Panc1 (cell line): Measurements from ENCODE around the gene OR6B1.

Experiments
- CTCF ChIP-seq: fragments of 450-650 bp; IDR thresholded peaks from 2 replicates; pipeline ENCODE4 v1.5.1; 2017; ENCODE audit warnings: mild to moderate bottlenecking
- POLR2AphosphoS5 ChIP-seq: IDR thresholded peaks from 2 replicates; pipeline ENCODE4 v1.6.1; 2012; ENCODE audit warnings: mild to moderate bottlenecking, low read depth, low read length, moderate library complexity
- REST ChIP-seq, 2 experiments: IDR thresholded peaks; 2 replicates each; pipeline ENCODE4 v1.6.1; 2011 to 2012; ENCODE audit warnings: low read depth in 2 of 2, control low read depth in 1 of 2, low read length in 1 of 2, mild to moderate bottlenecking in 1 of 2, moderate library complexity in 1 of 2; ENCODE audit not compliant: insufficient read depth in 1 of 2

GRCh38 chr7:143979359-143979758 lies 20.8 kb upstream of the OR6B1 start:
- TF ChIP-seq POLR2AphosphoS5: no peak
- no peak for TF ChIP-seq CTCF
- TF ChIP-seq REST (IDR thresholded peaks at IDR 0.05; ENCODE audit: insufficient read depth in 1 of 2, low read depth in 2 of 2, low read length in 1 of 2): no peak
